COLO829 (cell line): Measurements from ENCODE around the gene GET3.

Experiments used
- DNase-seq: peaks from one replicate; pipeline ENCODE4 v3.0.0; 2012; ENCODE audit warnings: low spot score

GET3 gene

GRCh38 chr19:12752056-12752781 is 14.9 kb downstream of the GET3 start:
- no peak for DNase-seq

GRCh38 chr19:12754465-12755196 is 17.3 kb downstream of the GET3 start:
- no peak for DNase-seq

- DNase-seq: no peak
Measured at GRCh38 chr19:12756150-12756883, 19.0 kb downstream of the GET3 start.

- DNase-seq: peak; percentile 54
Measured at GRCh38 chr19:12757544-12758274, 20.4 kb downstream of the GET3 start.

- no peak for DNase-seq
Measured at GRCh38 chr19:12759686-12760085, 22.4 kb downstream of the GET3 start.

- DNase-seq: no peak
Measured at GRCh38 chr19:12763100-12763499, 25.8 kb downstream of the GET3 start.

GRCh38 chr19:12764698-12765097 is 27.4 kb downstream of the GET3 start:
- no peak for DNase-seq

- no peak for DNase-seq
Measured at GRCh38 chr19:12766051-12766521, 28.8 kb downstream of the GET3 start.

GRCh38 chr19:12767150-12767549 is 29.9 kb downstream of the GET3 start:
- no peak for DNase-seq

- DNase-seq: no peak
Measured at GRCh38 chr19:12767666-12768065, 30.4 kb downstream of the GET3 start.

- no peak for DNase-seq
Measured at GRCh38 chr19:12769689-12770088, 32.4 kb downstream of the GET3 start.

GRCh38 chr19:12770922-12771321 is 33.6 kb downstream of the GET3 start:
- DNase-seq: no peak

- DNase-seq: no peak
Measured at GRCh38 chr19:12772323-12772722, 35.0 kb downstream of the GET3 start.

- DNase-seq: no peak
Measured at GRCh38 chr19:12773571-12773970, 36.3 kb downstream of the GET3 start.

GRCh38 chr19:12774588-12775555 is 37.6 kb downstream of the GET3 start, which contains the start of gene HOOK2:
TSS of gene HOOK2 (minus strand) at chr19:12775552. CDS start at chr19:12775449, 103 bp downstream.
- DNase-seq: no peak

- no peak for DNase-seq
Measured at GRCh38 chr19:12777217-12778016, 40.1 kb downstream of the GET3 start.

- no peak for DNase-seq
Measured at GRCh38 chr19:12778017-12778904, 41.0 kb downstream of the GET3 start.

- DNase-seq: no peak
Measured at GRCh38 chr19:12778905-12779161, 41.5 kb downstream of the GET3 start.
